ENCODE results near the gene AREG.

AREG gene

GRCh38 chr4:74433541-74434172, 11.3 kb upstream of the AREG start:
- DNase-seq, result no peak

GRCh38 chr4:74435296-74435695, 9.6 kb upstream of the AREG start:
- no peak for DNase-seq

GRCh38 chr4:74437866-74438265, 7.1 kb upstream of the AREG start:
- no peak for DNase-seq

- no peak for DNase-seq
Observed at GRCh38 chr4:74438661-74439060, 6.3 kb upstream of the AREG start.

- no peak for DNase-seq
Observed at GRCh38 chr4:74439952-74440351, 5.0 kb upstream of the AREG start.

DNA sequence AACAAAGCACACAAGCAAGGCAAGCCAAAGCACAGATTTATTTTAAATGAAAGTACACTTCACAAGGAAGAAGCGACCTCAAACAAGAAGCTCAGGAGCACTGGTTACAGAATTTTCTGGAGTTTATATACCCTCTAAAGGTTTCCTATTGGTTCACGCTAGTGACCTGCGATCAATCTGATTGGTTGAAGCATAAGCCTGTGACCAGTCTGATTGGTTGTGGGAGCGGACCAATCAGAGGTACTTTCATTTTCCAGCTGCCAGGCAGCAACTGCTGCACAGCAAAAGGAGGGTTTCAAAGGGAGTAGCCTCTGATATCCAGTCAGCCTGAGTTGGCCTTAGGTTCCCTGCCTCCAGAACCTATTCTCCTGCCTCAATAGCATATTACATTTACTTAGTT, 4.6 kb upstream of the AREG start:
- no peak for DNase-seq

GRCh38 chr4:74441744-74442143, 3.2 kb upstream of the AREG start:
- DNase-seq, result no peak

GRCh38 chr4:74446193-74446868, 1.4 kb downstream of the AREG start:
- DNase-seq, result no peak

- DNase-seq, result no peak
Observed at GRCh38 chr4:74446896-74447295, 2.0 kb downstream of the AREG start.

DNA sequence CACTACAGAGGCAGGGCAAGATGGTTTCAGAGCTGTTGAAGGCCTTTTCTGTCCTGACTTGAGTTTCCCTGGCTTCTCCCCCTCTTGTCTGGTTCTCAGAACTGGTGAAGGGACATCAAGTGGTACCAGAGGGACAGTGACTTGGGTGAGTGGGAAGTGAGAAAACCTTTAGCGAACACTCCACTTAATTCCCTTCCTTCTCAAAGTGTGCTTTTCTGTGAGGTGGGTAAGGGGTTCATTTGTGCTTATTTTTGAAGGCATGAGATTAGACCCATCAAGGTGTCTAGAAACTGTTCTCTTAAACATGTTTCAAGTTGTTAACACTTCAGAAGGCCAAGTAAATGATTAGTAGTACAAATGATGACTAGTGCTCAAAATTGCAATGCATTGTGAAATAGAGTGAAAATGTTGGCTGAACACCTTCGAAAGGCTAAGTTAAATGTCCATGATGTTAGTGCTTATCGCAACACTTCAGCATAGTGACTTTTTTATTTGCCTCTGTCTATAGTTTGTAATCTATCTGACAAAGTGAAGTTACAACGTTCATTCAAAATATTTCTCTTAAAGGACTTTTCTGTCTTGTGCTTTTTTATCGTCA, 2.8 kb downstream of the AREG start:
- no peak for DNase-seq

- DNase-seq, result no peak
Observed at GRCh38 chr4:74449571-74450297, 4.8 kb downstream of the AREG start.

DNA sequence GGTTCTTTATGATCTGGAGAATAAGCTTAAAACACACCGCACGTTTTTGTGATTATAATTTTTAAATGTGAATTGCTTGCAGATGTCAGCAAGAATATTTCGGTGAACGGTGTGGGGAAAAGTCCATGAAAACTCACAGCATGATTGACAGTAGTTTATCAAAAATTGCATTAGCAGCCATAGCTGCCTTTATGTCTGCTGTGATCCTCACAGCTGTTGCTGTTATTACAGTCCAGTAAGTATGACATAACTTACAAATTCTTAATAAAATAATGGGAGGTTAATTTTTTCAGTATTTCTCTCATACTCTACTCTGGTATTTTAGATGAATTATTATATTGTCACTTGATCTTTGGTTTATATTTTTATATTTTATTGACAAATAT, 5.4 kb downstream of the AREG start:
- no peak for DNase-seq

DNA sequence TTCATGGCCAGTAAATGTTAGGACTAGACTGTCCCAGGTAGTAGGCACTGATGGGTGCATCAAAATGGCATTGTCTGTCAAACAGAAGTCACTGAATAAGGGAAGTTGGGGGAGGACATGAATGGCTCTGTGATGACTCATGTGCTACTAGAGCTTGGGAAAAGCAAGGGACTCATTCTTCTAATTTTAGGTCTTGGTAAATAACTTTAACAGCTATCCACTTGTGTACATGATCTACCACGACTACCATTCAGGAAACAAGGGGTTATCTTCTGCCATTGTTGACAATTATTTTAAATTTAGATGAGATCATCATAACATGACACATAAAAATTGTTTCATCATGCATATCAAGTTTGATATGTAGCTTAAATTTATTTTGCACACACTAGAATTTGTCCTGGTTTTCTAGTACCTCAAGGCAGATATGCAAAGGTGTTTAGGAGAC, 6.3 kb downstream of the AREG start:
- DNase-seq, result no peak

GRCh38 chr4:74453037-74453635, 8.2 kb downstream of the AREG start:
- no peak for DNase-seq

DNA sequence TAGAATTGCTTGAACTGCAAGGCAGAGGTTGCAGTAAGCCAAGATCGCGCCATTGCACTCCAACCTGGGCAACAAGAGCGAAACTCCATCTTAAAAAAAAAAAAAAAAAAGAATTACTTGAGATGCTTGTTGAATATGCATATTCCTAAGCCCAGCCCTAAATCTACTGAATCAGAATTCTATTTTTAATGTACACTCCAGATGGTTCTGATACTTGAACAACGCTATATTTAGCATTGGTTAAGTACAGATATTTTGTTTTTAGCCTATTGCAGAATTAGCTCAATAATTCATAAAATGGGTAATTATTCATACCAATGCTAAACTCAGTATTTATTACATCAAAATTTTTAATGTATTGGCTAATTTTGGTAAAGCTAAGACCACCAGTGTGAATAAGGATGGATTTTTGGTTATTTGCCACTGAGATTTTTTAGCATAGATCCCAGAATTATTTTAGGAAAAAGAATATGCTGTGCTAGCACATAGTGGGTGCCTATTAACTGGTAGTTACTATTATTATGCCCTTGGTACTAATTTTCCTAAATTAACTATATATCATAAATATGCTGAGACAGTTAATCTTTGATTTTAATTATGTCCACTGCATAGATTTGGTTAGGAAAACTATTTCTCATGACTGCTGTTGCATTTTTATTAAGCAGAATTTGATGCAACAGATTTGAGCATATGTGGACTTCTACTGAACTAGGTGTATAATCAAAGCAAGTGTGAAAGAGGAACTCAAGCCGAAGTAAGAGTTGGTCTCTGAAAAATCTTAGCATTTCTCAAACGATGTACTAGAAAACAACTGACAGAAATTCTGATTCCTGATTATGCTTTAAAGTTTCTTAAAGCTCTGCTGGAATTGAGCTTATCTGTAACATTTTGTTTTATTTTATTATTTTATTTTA, 9.2 kb downstream of the AREG start:
- DNase-seq, result no peak

- DNase-seq, result no peak
Observed at GRCh38 chr4:74455361-74456055, 10.6 kb downstream of the AREG start.

- no peak for DNase-seq
Observed at GRCh38 chr4:74456056-74456744, 11.3 kb downstream of the AREG start.

- DNase-seq, result no peak
Observed at GRCh38 chr4:74456849-74457395, 12.0 kb downstream of the AREG start.

DNA sequence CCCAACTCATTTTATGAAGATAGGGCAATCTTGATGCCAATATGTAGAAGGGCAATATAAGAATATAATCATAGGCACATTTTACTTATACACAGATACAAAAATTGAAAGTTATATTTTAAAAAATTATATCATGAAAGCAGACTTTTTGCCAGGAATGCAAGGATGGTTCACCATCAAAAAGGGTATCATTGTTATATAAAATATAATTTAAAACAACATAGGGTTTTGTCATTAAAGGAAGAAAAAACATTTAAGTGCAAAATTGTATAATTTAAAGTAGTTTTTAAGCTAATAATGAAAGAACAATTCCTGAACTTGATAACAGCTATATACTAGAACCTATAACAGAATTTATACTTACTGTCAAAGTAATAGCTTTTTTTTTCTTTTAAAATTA, 15.9 kb downstream of the AREG start:
- DNase-seq, result no peak

DNA sequence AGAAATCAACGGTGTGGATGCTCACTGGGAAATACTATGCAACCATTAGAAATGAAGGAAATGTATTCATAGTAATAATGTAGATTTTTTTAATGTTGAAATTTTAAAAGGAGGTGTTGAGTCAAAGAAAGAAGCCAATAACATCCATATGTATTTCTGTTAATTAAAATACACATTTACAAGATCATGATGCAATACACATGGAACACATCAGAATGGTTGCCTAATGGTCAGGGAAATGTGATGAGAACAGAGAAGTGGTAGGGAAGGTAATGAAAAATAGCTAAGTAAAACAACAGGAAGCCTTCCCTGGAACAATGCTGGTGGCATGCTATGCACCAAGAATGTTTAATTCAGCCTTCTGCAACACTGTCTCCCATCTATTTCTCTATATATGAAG, 18.2 kb downstream of the AREG start:
- no peak for DNase-seq

- DNase-seq, result no peak
Observed at GRCh38 chr4:74464291-74464690, 19.4 kb downstream of the AREG start.

All from RPMI8226 (cell line).